Gastroesophageal sphincter (tissue), 4 donors: ENCODE measurements around the gene CCDC127. TPM values are rescaled to one million over a fixed set of nuclear protein-coding genes. Genes with fewer than 3 reads are reported as not detected.

Experiments used
- ATAC-seq: fragments of 150-250 bp; one replicate; pipeline ENCODE4 v1.9.1; 2016; ENCODE audit warnings: mild to moderate bottlenecking, moderate library complexity
- H3K27ac ChIP-seq, 4 donors: fragments of 200-600 bp; sonication (generic) in 3 of 4; 1 replicate in 3 of 4; 2 replicates in 1 of 4; pipeline ENCODE4 v1.5.1; 2016 to 2019
- H3K27me3 ChIP-seq: fragments of 200-600 bp; sonication (generic); one replicate; pipeline ENCODE4 v1.5.1; 2019
- H3K36me3 ChIP-seq, 2 donors: fragments of 200-600 bp; sonication (generic); one replicate each; pipeline ENCODE4 v1.5.1; 2019; ENCODE audit warnings: control low read depth in 1 of 2
- H3K4me1 ChIP-seq, 3 donors: fragments of 200-600 bp; sonication (generic); 1 replicate in 2 of 3; 2 replicates in 1 of 3; pipeline ENCODE4 v1.5.1; 2016 to 2019; ENCODE audit warnings: control low read depth in 2 of 3
- H3K4me3 ChIP-seq, 2 donors: fragments of 200-600 bp; sonication (generic); one replicate each; pipeline ENCODE4 v1.5.1; 2019; ENCODE audit warnings: mild to moderate bottlenecking in 1 of 2, moderate library complexity in 1 of 2
- H3K9me3 ChIP-seq, 3 donors: fragments of 200-600 bp; sonication (generic); one replicate each; pipeline ENCODE4 v1.5.1; 2017 to 2019; ENCODE audit warnings: control low read depth in 2 of 3
- CTCF ChIP-seq, 4 experiments: fragments of 200-600 bp in 2 of 4; fragments of 450-650 bp in 2 of 4; sonication (generic) in 1 of 4; IDR thresholded peaks; one replicate each; pipeline ENCODE4 v1.5.1; 2017 to 2019; ENCODE audit warnings: antibody characterized with exemption in 4 of 4, mild to moderate bottlenecking in 2 of 4, moderate library complexity in 2 of 4
- EP300 ChIP-seq: sonication (generic); formaldehyde crosslinking; IDR thresholded peaks from one replicate; pipeline ENCODE4 v1.6.1; 2017; ENCODE audit warnings: antibody characterized with exemption, mild to moderate bottlenecking
- POLR2A ChIP-seq, 2 donors: fragments of 450-650 bp; IDR thresholded peaks; one replicate each; pipeline ENCODE4 v1.6.1; 2017; ENCODE audit warnings: antibody characterized with exemption in 2 of 2, mild to moderate bottlenecking in 2 of 2, moderate library complexity in 1 of 2
- POLR2AphosphoS5 ChIP-seq: sonication (generic); formaldehyde crosslinking; IDR thresholded peaks from one replicate; pipeline ENCODE4 v1.6.1; 2017; ENCODE audit warnings: antibody characterized with exemption
- WGBS, 2 donors: methylation state at CpG; one replicate each; pipeline ENCODE4 v1.1.5; 2018; ENCODE audit warnings: low coverage in 1 of 2; 5-methylcytosine and 5-hydroxymethylcytosine counted together
- total RNA-seq, 4 donors: library from RNA; depleted of rRNA; stranded (reverse); fragments of >200 nt; gene quantifications; one replicate each; pipeline ENCODE4 v1.1.0, GENCODE V29; 2016

The CCDC127 gene
- total RNA-seq, 4 donors from 2014 or later = 6.5 to 11.7 (median 8.2) TPM

GRCh38 chr5:174876-175465 is 43.0 kb downstream of the CCDC127 start:
- TF ChIP-seq POLR2AphosphoS5 (no peak), POLR2A (IDR thresholded peaks at IDR 0.05) (no peak), CTCF (IDR thresholded peaks at IDR 0.05) (no peak), EP300 (no peak)

GRCh38 chr5:174291-174600 is 43.7 kb downstream of the CCDC127 start:
- Histone ChIP-seq H3K4me3 (no peak overlapping the region), H3K4me1 (peaks cover 0 to 6% (median 0%) of the 10 kb centered on the region in 3 donors), H3K9me3 (no peaks in the 10 kb centered on the region), H3K27me3 (peaks cover 9% of the 10 kb centered on the region), H3K36me3 (no peaks in the 10 kb centered on the region), H3K27ac (no peak overlapping the region)
- no peak for ATAC-seq
- no peak for TF ChIP-seq POLR2A (IDR thresholded peaks at IDR 0.05)
- no peak for TF ChIP-seq EP300
- TF ChIP-seq POLR2AphosphoS5 = no peak
- TF ChIP-seq CTCF (IDR thresholded peaks at IDR 0.05) = no peak
- 72 to 82% methylated on average over 2 of the region's 5 CpGs for WGBS, 2 donors

More at GRCh38 chr5:174876-175465, 43.0 kb downstream of the CCDC127 start:
- no peaks in the 10 kb centered on the region for H3K9me3 ChIP-seq
- no peak overlapping the region for H3K4me3 ChIP-seq
- H3K36me3 ChIP-seq = no peaks in the 10 kb centered on the region
- ATAC-seq = no peak
- H3K27me3 ChIP-seq = peaks cover 9% of the 10 kb centered on the region
- H3K4me1 ChIP-seq = no peaks in the 10 kb centered on the region
- 94 to 100% methylated on average over 2 to 16 of the region's 16 CpGs for WGBS, 2 donors
- H3K27ac ChIP-seq = no peak overlapping the region

- TF ChIP-seq POLR2A (IDR thresholded peaks at IDR 0.05) (no peak), CTCF (IDR thresholded peaks at IDR 0.05) (no peak), EP300 (no peak), POLR2AphosphoS5 (no peak)
- Histone ChIP-seq H3K27me3 (peaks cover 9% of the 10 kb centered on the region), H3K27ac (no peak overlapping the region), H3K36me3 (no peaks in the 10 kb centered on the region), H3K4me3 (no peak overlapping the region), H3K4me1 (peaks cover 0 to 6% (median 0%) of the 10 kb centered on the region in 3 donors), H3K9me3 (no peaks in the 10 kb centered on the region)
- WGBS, 2 donors = 68% methylated on average over 6 of the region's 22 CpGs; no CpG with 5 or more reads in 1 of the 2 donors
- ATAC-seq = no peak
Measured at GRCh38 chr5:173392-174290, 44.3 kb downstream of the CCDC127 start.

GRCh38 chr5:172841-173251 is 45.1 kb downstream of the CCDC127 start:
- H3K4me1 ChIP-seq = peaks cover 0 to 10% (median 0%) of the 10 kb centered on the region in 3 donors
- no peak for ATAC-seq
- H3K9me3 ChIP-seq = no peaks in the 10 kb centered on the region
- TF ChIP-seq POLR2A (IDR thresholded peaks at IDR 0.05) = no peak
- TF ChIP-seq EP300 = no peak
- no peak for TF ChIP-seq CTCF (IDR thresholded peaks at IDR 0.05)
- no peak for TF ChIP-seq POLR2AphosphoS5
- H3K4me3 ChIP-seq = no peak overlapping the region
- no peaks in the 10 kb centered on the region for H3K36me3 ChIP-seq
- WGBS, 2 donors = 60 to 72% methylated on average over 1 to 5 of the region's 17 CpGs
- H3K27ac ChIP-seq = no peak overlapping the region
- H3K27me3 ChIP-seq = peaks cover 9% of the 10 kb centered on the region
